Left renal pelvis (tissue), 4 donors: ENCODE results near the gene PLCB4. TPM values are rescaled to one million over a fixed set of nuclear protein-coding genes. Genes with fewer than 3 reads are reported as not detected.

Experiments used
- DNase-seq, 4 donors: peaks; one replicate each; pipeline ENCODE4 v3.0.0-alpha.2; 2013; ENCODE audit warnings: low read depth in 4 of 4, low spot score in 3 of 4
- polyA plus RNA-seq, 4 donors: library from polyadenylated mRNA; unstranded; fragments of 120-200 nt; gene quantifications; one replicate each; pipeline ENCODE4 v1.2.1, GENCODE V29; 2013; ENCODE audit not compliant: insufficient read length in 4 of 4

The PLCB4 gene
- polyA plus RNA-seq, 4 donors: 8.5 to 16.1 (median 13.8) TPM

- DNase-seq: no peak
Measured at GRCh38 chr20:9503526-9504245, 434.8 kb downstream of the PLCB4 start.

GRCh38 chr20:9506280-9506821 is 437.5 kb downstream of the PLCB4 start:
- DNase-seq: no peak

- no peak for DNase-seq
Measured at GRCh38 chr20:9506964-9507369, 438.1 kb downstream of the PLCB4 start.

- no peak for DNase-seq
Measured at GRCh38 chr20:9507544-9508239, 438.8 kb downstream of the PLCB4 start.

GRCh38 chr20:9508240-9508661 is 439.4 kb downstream of the PLCB4 start:
- DNase-seq: no peak

GRCh38 chr20:9508696-9509178 is 439.9 kb downstream of the PLCB4 start:
- no peak for DNase-seq

GRCh38 chr20:9509246-9509645 is 440.4 kb downstream of the PLCB4 start:
- no peak for DNase-seq

GRCh38 chr20:9510911-9511310 is 442.0 kb downstream of the PLCB4 start:
- no peak for DNase-seq

- DNase-seq: no peak
Measured at GRCh38 chr20:9514072-9514460, 445.2 kb downstream of the PLCB4 start.

- DNase-seq: peak in 1 of 4 donors; percentile 57
Measured at GRCh38 chr20:9514461-9515213, 445.8 kb downstream of the PLCB4 start, which contains the start of gene LAMP5. Gene LAMP5 (plus strand): TSS chr20:9514590. CDS start chr20:9514853, 263 bp downstream.

GRCh38 chr20:9515214-9515585 is 446.3 kb downstream of the PLCB4 start:
- DNase-seq: no peak

GRCh38 chr20:9515741-9516233 is 446.9 kb downstream of the PLCB4 start:
- DNase-seq: no peak

- DNase-seq: no peak
Measured at GRCh38 chr20:9516234-9516871, 447.5 kb downstream of the PLCB4 start.

- no peak for DNase-seq
Measured at GRCh38 chr20:9517297-9518162, 448.6 kb downstream of the PLCB4 start.

GRCh38 chr20:9518576-9519175 is 449.8 kb downstream of the PLCB4 start:
- no peak for DNase-seq

- no peak for DNase-seq
Measured at GRCh38 chr20:9520086-9520485, 451.2 kb downstream of the PLCB4 start.

GRCh38 chr20:9523636-9524035 is 454.7 kb downstream of the PLCB4 start:
- no peak for DNase-seq
